Stimulated activated CD4-positive, alpha-beta T cell treated with anti-CD3 and anti-CD28 coated beads, Interleukin-1b, Interleukin-23, amount 100 ng/mL, for 48 hours (primary cell): ENCODE measurements around the gene SOCS6.

Experiments used
- DNase-seq: peaks from one replicate; pipeline ENCODE4 v3.0.0-alpha.2; 2020

SOCS6 gene

GRCh38 chr18:70289351-70290312, 787 bp downstream of the SOCS6 start:
- DNase-seq: no peak

- no peak for DNase-seq
Observed at GRCh38 chr18:70290482-70291294, 1.8 kb downstream of the SOCS6 start.

- DNase-seq: no peak
Observed at GRCh38 chr18:70291295-70291574, 2.4 kb downstream of the SOCS6 start.

DNA sequence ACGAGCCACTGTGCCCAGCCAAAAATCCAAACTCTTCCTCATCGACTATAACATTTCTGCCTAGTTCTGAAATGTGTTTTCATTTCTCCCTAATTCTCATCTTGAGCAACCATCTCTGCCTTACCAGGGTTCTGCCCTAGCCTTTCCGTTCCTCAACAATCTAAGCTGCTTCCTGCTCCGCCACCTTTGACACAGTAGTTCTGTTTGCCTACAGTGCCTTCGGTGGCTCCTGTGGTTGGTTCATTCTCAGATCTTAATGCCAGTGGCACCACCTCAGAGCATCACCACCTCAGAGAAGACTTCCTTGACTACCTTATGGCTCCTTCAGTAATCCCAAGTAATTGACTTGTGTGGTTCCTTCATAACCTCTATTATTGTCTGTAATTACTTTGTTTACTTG, 3.8 kb downstream of the SOCS6 start:
- DNase-seq: no peak

GRCh38 chr18:70293166-70293565, 4.3 kb downstream of the SOCS6 start:
- DNase-seq: no peak

- no peak for DNase-seq
Observed at GRCh38 chr18:70294471-70295191, 5.8 kb downstream of the SOCS6 start.

DNA sequence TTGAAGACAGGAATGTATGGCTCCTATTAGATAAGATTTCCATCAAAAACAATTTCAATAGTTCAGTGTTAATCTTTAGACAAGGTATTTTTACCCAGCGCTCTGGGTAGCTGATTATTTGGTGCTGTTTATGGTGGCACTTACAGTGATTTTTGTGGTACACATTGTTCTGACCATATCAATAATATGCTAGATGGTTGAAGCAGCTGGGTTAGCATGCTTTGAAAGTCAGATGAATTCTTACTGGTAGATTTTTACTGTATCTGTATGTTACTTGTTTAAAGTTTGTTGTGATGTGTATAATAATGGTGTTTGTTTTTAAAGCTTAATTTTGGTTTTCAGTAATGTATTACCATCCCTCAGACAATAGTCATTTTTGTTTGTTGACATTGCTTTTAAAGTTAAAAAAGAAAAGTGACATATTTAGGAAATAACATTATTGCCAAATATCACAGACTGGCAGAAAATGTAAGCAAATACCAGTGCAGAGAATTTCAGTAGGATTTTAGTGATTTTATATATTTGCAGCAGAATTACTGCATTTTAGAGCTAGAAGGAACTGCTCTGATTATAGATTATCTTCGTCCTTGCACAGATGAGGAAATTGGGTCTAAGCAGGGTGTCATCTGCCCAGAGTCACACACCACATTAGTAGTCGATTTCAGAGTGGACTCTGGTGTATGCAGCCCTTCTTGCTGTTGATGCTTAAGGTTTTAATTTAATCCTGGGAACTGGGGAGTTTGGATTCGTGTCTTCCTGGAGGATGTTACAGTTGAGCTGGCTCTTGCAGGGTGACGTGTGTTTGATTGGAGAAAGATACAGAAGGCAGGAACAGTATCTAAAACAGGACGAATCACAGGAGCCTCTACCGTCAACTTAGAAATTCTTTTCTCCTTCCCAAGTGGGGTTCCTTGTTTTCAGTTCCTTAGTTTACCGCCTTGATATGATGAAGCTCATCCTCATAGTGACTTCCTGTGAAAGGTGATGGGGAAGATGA, 6.6 kb downstream of the SOCS6 start:
- DNase-seq: no peak

DNA sequence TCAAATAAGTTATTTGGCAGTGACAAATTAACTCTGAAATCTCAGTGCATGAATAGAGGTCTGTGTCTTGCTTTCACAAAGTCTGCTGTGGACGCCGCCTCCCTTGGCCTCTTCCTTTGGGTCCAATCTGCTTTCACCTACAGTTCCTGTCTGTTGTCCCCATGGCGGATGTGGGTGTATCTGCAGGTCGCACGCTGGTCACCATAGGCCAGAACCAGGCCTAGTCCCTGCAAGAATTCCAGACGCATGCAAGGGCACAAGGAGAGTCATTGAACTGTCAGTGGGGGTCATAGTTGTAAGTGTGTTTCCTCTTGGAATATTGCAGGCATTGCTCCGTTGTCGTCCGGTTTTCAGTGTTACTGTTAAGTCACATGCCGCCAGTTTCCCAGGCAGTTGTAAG, 7.4 kb downstream of the SOCS6 start:
- no peak for DNase-seq

GRCh38 chr18:70296781-70297180, 7.9 kb downstream of the SOCS6 start:
- DNase-seq: no peak

- no peak for DNase-seq
Observed at GRCh38 chr18:70299393-70299792, 10.5 kb downstream of the SOCS6 start.

GRCh38 chr18:70301667-70302066, 12.8 kb downstream of the SOCS6 start:
- no peak for DNase-seq

GRCh38 chr18:70308555-70309294, 19.9 kb downstream of the SOCS6 start:
- no peak for DNase-seq

DNA sequence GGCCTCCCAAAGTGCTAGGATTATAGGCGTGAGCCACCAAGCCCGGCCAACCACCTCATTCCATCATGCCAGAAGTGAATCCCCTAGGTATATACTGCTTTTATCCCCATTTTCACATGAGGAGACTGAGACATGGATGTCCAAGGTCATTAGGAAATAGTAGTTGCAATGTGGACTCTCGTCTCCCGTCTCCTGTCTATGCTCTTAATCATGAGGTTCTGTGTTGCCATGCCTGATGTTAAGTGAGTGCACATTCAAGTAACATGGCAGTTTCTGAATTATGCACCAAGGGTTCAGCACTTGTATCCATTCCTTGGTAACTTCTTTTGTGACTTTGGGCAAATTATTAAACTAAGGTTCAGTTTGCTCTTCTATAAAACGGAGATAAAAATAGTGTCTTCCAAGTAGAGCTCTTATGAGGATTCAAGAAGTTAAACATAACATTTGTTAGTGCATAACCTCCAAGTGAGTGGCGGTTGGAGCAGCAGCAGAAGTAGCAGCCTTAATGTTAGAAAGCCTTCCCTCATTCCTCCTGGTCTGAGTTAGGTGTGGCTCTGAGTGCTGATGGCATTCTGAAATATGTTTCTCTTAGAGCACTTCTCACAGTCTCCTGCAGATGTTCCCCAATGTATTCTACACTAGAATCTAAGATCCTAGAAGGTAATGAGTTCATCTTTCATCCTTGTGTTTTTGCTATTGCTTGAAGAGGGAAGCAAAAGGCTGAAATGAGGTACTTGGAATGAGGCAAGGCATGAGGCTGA, 21.9 kb downstream of the SOCS6 start:
- no peak for DNase-seq

DNA sequence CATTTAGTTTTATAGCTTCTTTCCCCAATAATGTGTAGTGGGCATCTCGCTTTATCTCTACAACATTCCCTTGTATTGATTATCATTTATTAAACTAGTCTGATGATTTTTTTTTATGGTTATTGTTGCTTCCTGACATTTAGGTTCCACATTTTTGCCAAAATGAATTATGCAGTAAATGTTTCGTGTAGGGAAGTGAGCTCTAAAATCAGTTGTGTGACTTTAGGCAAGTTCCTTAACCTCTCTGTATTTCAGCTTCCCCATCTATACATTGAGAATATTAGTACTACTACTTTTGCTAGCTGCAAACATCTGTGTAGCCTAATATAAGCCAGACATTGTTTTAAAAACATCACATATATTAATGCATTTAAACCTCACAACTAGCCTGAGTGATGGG, 22.9 kb downstream of the SOCS6 start:
- no peak for DNase-seq

DNA sequence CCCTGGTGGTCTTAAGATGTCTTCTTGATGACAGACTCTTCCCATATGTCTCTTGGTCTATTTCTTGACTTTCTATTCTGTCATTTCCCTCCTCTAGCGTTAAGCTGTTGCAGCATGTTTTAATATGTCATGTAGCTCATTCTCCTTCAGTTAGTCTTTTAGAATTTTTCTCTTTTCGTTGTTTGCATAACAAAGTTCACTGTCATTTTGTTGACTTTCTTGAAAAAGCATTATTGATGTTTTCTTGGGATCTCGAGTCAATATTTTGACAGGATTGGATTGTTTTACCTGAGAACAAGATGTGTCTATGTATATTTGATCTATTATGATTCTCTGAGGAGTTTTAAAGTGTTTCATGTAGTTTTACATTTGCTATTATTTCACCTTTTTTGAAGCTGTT, 24.8 kb downstream of the SOCS6 start:
- no peak for DNase-seq

GRCh38 chr18:70314151-70314782, 25.4 kb downstream of the SOCS6 start:
- DNase-seq: no peak

- DNase-seq: no peak
Observed at GRCh38 chr18:70319187-70319586, 30.3 kb downstream of the SOCS6 start.

- DNase-seq: no peak
Observed at GRCh38 chr18:70321616-70322015, 32.8 kb downstream of the SOCS6 start.

GRCh38 chr18:70322385-70322784, 33.5 kb downstream of the SOCS6 start:
- no peak for DNase-seq

GRCh38 chr18:70322928-70323327, 34.1 kb downstream of the SOCS6 start:
- no peak for DNase-seq
